Kidney (tissue), 22 donors: ENCODE data around the gene LRRC31. TPM values are rescaled to one million over a fixed set of nuclear protein-coding genes. Genes with fewer than 3 reads are reported as not detected.

Source experiments
- DNase-seq, 5 donors: peaks; one replicate each; pipeline ENCODE4 v3.0.0-alpha.2; 2013 to 2020
- FAIRE-seq: peaks from 2 replicates; lab custom pipeline; 2012; peaks lifted over from hg19 to GRCh38; lab: Jason Lieb, UNC
- H3K27ac ChIP-seq, 2 donors: one replicate each; pipeline ENCODE4 v1.7.0; 2013; ENCODE audit warnings: low read depth in 2 of 2, low read length in 2 of 2, inconsistent platforms in 1 of 2
- H3K27me3 ChIP-seq: one replicate; pipeline ENCODE4 v1.7.1; 2013; ENCODE audit warnings: low read length, inconsistent platforms; ENCODE audit not compliant: control insufficient read depth, insufficient read depth
- H3K36me3 ChIP-seq, 3 donors: one replicate each; pipeline versions ENCODE4 v1.7.0 to v1.7.1; 2013; ENCODE audit warnings: low read length in 3 of 3, control low read depth in 1 of 3, inconsistent platforms in 1 of 3; ENCODE audit not compliant: insufficient read depth in 3 of 3, control insufficient read depth in 2 of 3
- H3K4me1 ChIP-seq, 3 donors: one replicate each; pipeline versions ENCODE4 v1.7.0 to v1.7.1; 2013; ENCODE audit warnings: low read length in 3 of 3, inconsistent platforms in 1 of 3, low read depth in 1 of 3; ENCODE audit not compliant: control insufficient read depth in 2 of 3, insufficient read depth in 2 of 3
- H3K4me3 ChIP-seq, 3 donors: one replicate each; pipeline versions ENCODE4 v1.7.0 to v1.8.1; 2013; ENCODE audit warnings: low read length in 3 of 3, control low read depth in 1 of 3, inconsistent platforms in 1 of 3
- H3K9ac ChIP-seq, 3 donors: one replicate each; pipeline versions ENCODE4 v1.7.0 to v1.7.1; 2013; ENCODE audit warnings: low read length in 3 of 3, control low read depth in 1 of 3, inconsistent platforms in 1 of 3
- H3K9me3 ChIP-seq, 3 donors: one replicate each; pipeline versions ENCODE4 v1.7.0 to v1.7.1; 2013; ENCODE audit warnings: low read length in 3 of 3, control low read depth in 1 of 3, inconsistent platforms in 1 of 3; ENCODE audit not compliant: control insufficient read depth in 2 of 3, insufficient read depth in 1 of 3
- intact Hi-C: fragments of 100-400 bp; cut with DNase I; formaldehyde crosslinking; loops from one replicate; pipeline ENCODE4 v1.11.1; 2022
- long read RNA-seq, 10 donors: library from polyadenylated mRNA in 1 of 10; unstranded in 1 of 10; transcript quantifications; one replicate each; pipeline ENCODE4 v2.0.0 and lab custom pipeline, GENCODE V29; 2021 to 2026
- polyA plus RNA-seq: library from polyadenylated mRNA; stranded (reverse); fragments of 350-450 nt; fragmentation: Illumina TruSeq; extraction: RNeasy Lipid Tissue Mini Kit (QIAGEN cat#74804); gene quantifications from one replicate; pipeline ENCODE4 v1.2.3, GENCODE V29; 2014; ENCODE audit warnings: low read depth, low replicate concordance; ENCODE audit not compliant: insufficient read depth
- total RNA-seq: library from RNA; stranded (reverse); fragmentation: NEBNext Ultra II Directional; extraction: Animal tissue kit (Norgen Biotek cat#: 25700); gene quantifications from one replicate; pipeline ENCODE4 v1.2.1, GENCODE V29; 2021
- TF ChIP-seq, protein P1 (sequence below): IDR thresholded peaks from 3 replicates; pipeline ENCODE4 v1.5.1; 2012; ENCODE audit warnings: mild to moderate bottlenecking, moderate library complexity, borderline replicate concordance; ENCODE audit not compliant: insufficient read depth; ENCODE audit errors: extremely low read depth
- donor health status: control.
- donor health status: control.
- donor health status: control.
- donor health status: control.
- donor health status: control.
- donor health status: DM: yes; HTN: yes; CAD: no.
- donor health status: Normal renal cell carcinoma (clear cell type).

LRRC31 gene
- total RNA-seq, result 0.76 TPM
- polyA plus RNA-seq, result not detected
- long read RNA-seq, donor 1, result 0 reads
- long read RNA-seq, donor 2, result 0 reads
- long read RNA-seq, donor 3, result 0 reads
- long read RNA-seq, donor 4, result 0 reads
- long read RNA-seq, donor 5, result 0 reads
- long read RNA-seq, donor 6, partial matches to known transcripts, result 715 of 757 reads
- long read RNA-seq, donor 6, other reads (novel, unspliced or antisense), result 42 of 757 reads
- long read RNA-seq, donor 7, result 0 reads
- long read RNA-seq, donor 8, result 0 reads
- long read RNA-seq, donor 9, result 0 reads
- long read RNA-seq, donor 10, result 0 reads

DNA sequence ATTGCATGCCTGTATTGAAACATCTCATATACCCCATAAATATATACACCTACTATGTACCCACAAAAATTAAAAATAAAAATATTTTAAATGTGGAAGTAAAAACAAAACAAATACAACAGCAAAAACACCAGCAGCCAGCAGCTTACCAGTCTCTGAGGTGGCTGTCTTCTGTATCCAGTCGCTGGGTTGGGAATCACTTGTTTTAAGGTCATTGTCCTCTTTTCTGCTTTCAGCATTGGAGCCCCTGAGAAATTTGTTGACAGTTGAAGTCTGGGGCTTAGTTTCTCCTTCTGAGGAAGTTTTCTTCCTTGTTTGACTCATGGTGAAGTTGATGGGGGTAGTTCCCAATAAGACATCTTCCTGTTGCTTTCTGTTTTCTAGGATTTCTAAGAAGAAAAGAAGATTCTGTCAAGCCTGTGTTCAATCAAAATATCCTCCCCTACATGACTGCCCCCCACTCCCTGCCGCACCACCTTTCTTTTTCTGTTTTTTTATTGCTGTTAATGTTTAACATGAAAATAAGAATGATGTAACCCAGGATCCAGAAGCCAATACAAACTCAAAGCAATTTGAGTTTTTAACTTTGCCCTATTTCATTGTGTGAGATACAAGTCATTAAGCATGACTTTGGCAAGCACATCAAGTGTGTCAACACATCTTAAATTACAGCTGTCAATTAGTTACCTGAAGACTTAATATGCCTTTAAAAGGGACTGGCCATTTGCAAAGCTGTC lies at the start of gene LRRC31:
LRRC31 (minus strand) TSS at position 452 of the 737 bp plus-strand sequence; CDS start at position 324, 128 bp downstream.
- peaks cover 0 to 3% (median 0%) of the 10 kb centered on the region in 3 donors for H3K4me1 ChIP-seq
- intact Hi-C loops, result no loop called here
- no peaks in the 10 kb centered on the region for H3K9me3 ChIP-seq
- H3K9ac ChIP-seq, result no peak within 1 kb of the TSS
- DNase-seq, result peak in 2 of 5 donors; percentile 63 to 67
- TF ChIP-seq, protein P1, sequence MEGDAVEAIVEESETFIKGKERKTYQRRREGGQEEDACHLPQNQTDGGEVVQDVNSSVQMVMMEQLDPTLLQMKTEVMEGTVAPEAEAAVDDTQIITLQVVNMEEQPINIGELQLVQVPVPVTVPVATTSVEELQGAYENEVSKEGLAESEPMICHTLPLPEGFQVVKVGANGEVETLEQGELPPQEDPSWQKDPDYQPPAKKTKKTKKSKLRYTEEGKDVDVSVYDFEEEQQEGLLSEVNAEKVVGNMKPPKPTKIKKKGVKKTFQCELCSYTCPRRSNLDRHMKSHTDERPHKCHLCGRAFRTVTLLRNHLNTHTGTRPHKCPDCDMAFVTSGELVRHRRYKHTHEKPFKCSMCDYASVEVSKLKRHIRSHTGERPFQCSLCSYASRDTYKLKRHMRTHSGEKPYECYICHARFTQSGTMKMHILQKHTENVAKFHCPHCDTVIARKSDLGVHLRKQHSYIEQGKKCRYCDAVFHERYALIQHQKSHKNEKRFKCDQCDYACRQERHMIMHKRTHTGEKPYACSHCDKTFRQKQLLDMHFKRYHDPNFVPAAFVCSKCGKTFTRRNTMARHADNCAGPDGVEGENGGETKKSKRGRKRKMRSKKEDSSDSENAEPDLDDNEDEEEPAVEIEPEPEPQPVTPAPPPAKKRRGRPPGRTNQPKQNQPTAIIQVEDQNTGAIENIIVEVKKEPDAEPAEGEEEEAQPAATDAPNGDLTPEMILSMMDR, result no peak
- H3K36me3 ChIP-seq, result no peaks in the 10 kb centered on the region
- no peaks in the 10 kb centered on the region for H3K27me3 ChIP-seq
- H3K4me3 ChIP-seq, result no peak within 1 kb of the TSS
- H3K27ac ChIP-seq, result no peak within 1 kb of the TSS
- FAIRE-seq, result peak; percentile 77

DNA sequence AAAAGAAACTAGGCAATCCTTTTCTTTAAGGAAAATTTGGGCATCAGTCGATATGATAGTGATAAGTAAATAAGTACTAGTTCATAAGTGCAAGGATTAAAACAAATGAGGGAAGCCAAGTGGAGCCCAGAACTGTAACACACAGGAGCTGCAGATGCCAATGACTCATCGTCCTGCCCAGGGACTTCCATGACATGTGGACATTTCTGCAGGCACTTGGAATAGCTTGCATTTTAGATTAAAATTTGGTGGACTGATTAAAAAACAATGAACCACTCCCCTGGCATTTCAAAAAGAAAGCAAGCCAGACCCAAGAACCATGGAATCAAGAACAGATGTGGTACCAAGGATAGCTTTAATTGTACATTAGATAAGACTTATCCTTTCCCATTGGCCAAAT lies 44.6 kb upstream of the LRRC31 start:
- DNase-seq, result no peak
- H3K9me3 ChIP-seq, result no peaks in the 10 kb centered on the region
- H3K9ac ChIP-seq, result no peak overlapping the region
- no peaks in the 10 kb centered on the region for H3K36me3 ChIP-seq
- H3K27ac ChIP-seq, result no peak overlapping the region
- no peak for FAIRE-seq
- no peak overlapping the region for H3K4me3 ChIP-seq
- TF ChIP-seq, protein P1, result no peak
- no peaks in the 10 kb centered on the region for H3K27me3 ChIP-seq
- H3K4me1 ChIP-seq, result no peaks in the 10 kb centered on the region
- intact Hi-C loops, result no loop called here

DNA sequence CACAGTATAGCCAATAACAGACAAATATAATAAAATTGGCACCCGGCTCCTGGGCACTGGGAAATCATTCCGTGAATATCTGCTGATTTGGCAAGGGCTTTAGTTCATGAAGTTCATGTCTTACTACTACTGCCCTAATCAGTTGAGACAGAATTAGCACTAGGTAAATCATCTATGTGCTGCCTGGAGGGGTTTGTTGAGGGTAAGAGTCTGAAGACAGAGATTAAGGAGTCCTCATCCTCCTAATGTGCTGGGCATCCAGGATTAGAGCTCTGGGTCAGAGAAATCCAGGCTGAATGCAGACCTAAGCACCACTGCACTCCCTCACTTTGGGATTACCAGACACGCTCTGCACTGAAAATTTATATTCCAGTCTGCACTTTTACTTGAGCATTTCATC lies 43.6 kb upstream of the LRRC31 start:
- no peak overlapping the region for H3K9ac ChIP-seq
- H3K27me3 ChIP-seq, result no peaks in the 10 kb centered on the region
- no peak for FAIRE-seq
- H3K9me3 ChIP-seq, result no peaks in the 10 kb centered on the region
- no peaks in the 10 kb centered on the region for H3K36me3 ChIP-seq
- H3K4me1 ChIP-seq, result no peaks in the 10 kb centered on the region
- H3K4me3 ChIP-seq, result no peak overlapping the region
- TF ChIP-seq, protein P1, result no peak
- H3K27ac ChIP-seq, result no peak overlapping the region
- intact Hi-C loops, result no loop called here
- no peak for DNase-seq
